Calu3 (cell line): ENCODE data around the gene EHF. TPM values are rescaled to one million over a fixed set of nuclear protein-coding genes. Genes with fewer than 3 reads are reported as not detected.
A peak's percentile ranks its signal among the peaks of the same experiment; 100 is the strongest.

Source experiments
- BruUV-seq: library from RNA; stranded (reverse); fragments of 400-500 nt; replicated peaks from 2 replicates; lab custom pipeline; 2021; lab: Mats Ljungman, UMichigan
- CTCF ChIA-PET: fragments of 300-600 bp; sonication (Branson Sonifier 250); formaldehyde crosslinking; loops from one replicate; lab custom pipeline; 2022; ENCODE audit warnings: antibody characterized with exemption; lab: Charles Lee
- DNase-seq: peaks from one replicate; pipeline ENCODE4 v3.0.0; 2022
- H3K27ac Mint-ChIP-seq: one replicate; pipeline ENCODE4 v1.8.0; 2022; ENCODE audit warnings: mixed read lengths; ENCODE audit not compliant: unreplicated experiment
- H3K27me3 Mint-ChIP-seq: one replicate; pipeline ENCODE4 v1.8.0; 2022; ENCODE audit warnings: mixed read lengths; ENCODE audit not compliant: unreplicated experiment
- H3K36me3 Mint-ChIP-seq: one replicate; pipeline ENCODE4 v1.8.0; 2022; ENCODE audit warnings: mild to moderate bottlenecking, moderate library complexity, mixed read lengths; ENCODE audit not compliant: insufficient read depth, unreplicated experiment
- H3K4me1 Mint-ChIP-seq: one replicate; pipeline ENCODE4 v1.8.0; 2022; ENCODE audit warnings: mild to moderate bottlenecking, low read depth, mixed read lengths; ENCODE audit not compliant: unreplicated experiment
- H3K4me3 Mint-ChIP-seq: one replicate; pipeline ENCODE4 v1.8.0; 2022; ENCODE audit warnings: mild to moderate bottlenecking, low read depth, moderate library complexity, mixed read lengths; ENCODE audit not compliant: unreplicated experiment
- H3K9me3 Mint-ChIP-seq: one replicate; pipeline ENCODE4 v1.8.0; 2022; ENCODE audit warnings: low read depth, mixed read lengths; ENCODE audit not compliant: unreplicated experiment
- CTCF ChIP-seq: fragments of 200-600 bp; IDR thresholded peaks from one replicate; pipeline ENCODE4 v1.8.0; 2022; ENCODE audit warnings: antibody characterized with exemption; ENCODE audit not compliant: unreplicated experiment
- intact Hi-C: fragments of 100-400 bp; cut with micrococcal nuclease; formaldehyde crosslinking; loops from one replicate; pipeline ENCODE4 v1.10.0; 2022; ENCODE audit not compliant: unreplicated experiment
- total RNA-seq: library from RNA; stranded (reverse); gene quantifications from 2 replicates; pipeline ENCODE4 v1.2.3, GENCODE V29; 2022

The EHF gene
- total RNA-seq, 1 experiment from 2014 or later, result 286 TPM

DNA sequence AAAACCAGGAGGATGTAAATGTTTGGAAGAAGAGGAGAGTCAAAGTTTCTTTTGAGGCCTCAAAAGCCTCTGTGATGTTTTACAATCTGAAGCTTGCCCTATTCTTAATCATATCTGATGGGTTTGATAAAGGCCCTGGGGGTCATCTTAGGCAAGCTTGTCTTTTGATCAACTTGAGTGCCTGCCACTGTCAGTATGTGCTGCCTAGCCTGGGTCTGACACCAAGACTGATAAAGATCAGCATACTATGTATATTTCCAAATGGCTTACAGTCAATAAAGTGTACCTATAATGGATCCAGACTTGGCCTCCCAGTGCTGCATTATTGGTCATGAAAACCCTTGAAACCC is 12.7 kb downstream of the EHF start:
- BruUV-seq, result no TSS peak
- H3K4me3 Mint-ChIP-seq, result peak overlapping the region; percentile 75
- no peak for DNase-seq
- intact Hi-C loops, result no loop called here
- no peaks in the 10 kb centered on the region for H3K9me3 Mint-ChIP-seq
- H3K36me3 Mint-ChIP-seq, result peaks cover 90% of the 10 kb centered on the region
- H3K4me1 Mint-ChIP-seq, result peaks cover 92% of the 10 kb centered on the region
- H3K27me3 Mint-ChIP-seq, result no peaks in the 10 kb centered on the region
- peak overlapping the region; percentile 98 for H3K27ac Mint-ChIP-seq
- TF ChIP-seq CTCF, result no peak
- CTCF ChIA-PET, result interaction anchor here (0.9 to 1.7 kb wide), 3 partner anchors 10 to 21 kb away, joined by 3 to 5 read pairs (median 4); partner anchors contain the start of gene EHF

DNA sequence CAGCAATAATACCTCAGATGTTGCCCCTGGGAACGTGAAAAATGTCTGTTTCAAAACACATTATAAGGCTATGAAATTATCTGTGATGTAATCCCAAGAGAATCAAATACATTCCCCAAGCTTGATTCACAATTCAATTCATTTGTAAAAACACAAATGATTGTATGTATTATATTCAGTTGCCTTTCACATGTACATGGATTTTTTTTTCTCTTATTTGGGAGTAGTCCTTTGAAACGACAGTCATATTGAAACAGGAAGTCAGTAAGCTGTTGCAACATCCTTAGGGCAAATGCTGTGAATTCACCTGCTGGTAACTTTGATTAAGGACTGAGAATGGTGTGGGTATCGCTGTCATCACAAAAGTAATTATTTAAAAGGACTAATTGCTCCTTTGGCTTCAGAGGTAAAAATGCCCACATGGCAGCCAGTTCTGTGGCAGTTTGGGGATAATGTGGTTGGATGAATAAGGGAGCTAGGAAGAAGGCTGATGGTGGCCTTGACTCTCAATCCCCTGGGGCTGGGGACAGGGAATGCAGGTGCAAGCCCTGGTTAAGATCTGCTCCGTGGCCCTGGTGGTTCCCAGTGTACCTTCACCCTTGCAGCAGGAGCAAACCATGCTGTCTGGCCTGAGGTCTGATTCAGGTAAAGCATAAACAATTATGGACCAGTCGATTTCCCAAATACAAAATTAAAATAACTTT is 13.2 kb downstream of the EHF start:
- peak; percentile 13 for TF ChIP-seq CTCF
- intact Hi-C loops, result no loop called here
- peaks cover 92% of the 10 kb centered on the region for H3K4me1 Mint-ChIP-seq
- peak overlapping the region; percentile 98 for H3K27ac Mint-ChIP-seq
- no peak for DNase-seq
- CTCF ChIA-PET, result interaction anchor here (0.9 to 1.7 kb wide), 3 partner anchors 10 to 20 kb away, joined by 3 to 5 read pairs (median 4); partner anchors contain the start of gene EHF
- H3K9me3 Mint-ChIP-seq, result no peaks in the 10 kb centered on the region
- peak overlapping the region; percentile 75 for H3K4me3 Mint-ChIP-seq
- no peaks in the 10 kb centered on the region for H3K27me3 Mint-ChIP-seq
- BruUV-seq, result no TSS peak
- H3K36me3 Mint-ChIP-seq, result peaks cover 89% of the 10 kb centered on the region

GRCh38 chr11:34634694-34635062 is 13.8 kb downstream of the EHF start:
- intact Hi-C loops, result no loop called here
- BruUV-seq, result no TSS peak
- H3K27me3 Mint-ChIP-seq, result no peaks in the 10 kb centered on the region
- peaks cover 89% of the 10 kb centered on the region for H3K36me3 Mint-ChIP-seq
- peak overlapping the region; percentile 75 for H3K4me3 Mint-ChIP-seq
- CTCF ChIA-PET, result interaction anchor here (0.9 to 1.7 kb wide), 3 partner anchors 9 to 20 kb away, joined by 3 to 5 read pairs (median 4); partner anchors contain the start of gene EHF
- peaks cover 92% of the 10 kb centered on the region for H3K4me1 Mint-ChIP-seq
- no peak for DNase-seq
- H3K9me3 Mint-ChIP-seq, result no peaks in the 10 kb centered on the region
- H3K27ac Mint-ChIP-seq, result peak overlapping the region; percentile 98
- no peak for TF ChIP-seq CTCF

DNA sequence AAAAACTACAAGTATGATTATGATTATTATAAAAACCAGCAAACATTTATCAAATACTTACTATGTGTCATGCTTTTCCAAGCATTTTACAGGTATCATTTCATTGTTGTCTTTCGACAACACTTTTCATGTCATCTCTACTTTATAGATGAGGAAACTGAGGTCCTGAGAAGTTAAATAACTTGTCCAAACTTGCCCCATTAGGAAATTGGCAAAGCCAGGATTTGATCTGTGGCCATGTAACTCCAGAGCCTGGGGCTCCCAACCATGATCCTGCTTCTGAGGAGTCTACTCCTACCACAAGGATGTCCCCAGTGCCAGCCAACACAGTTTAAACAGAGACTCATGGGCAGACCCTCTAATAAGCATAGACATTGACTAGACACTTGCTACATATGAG is 15.2 kb downstream of the EHF start:
- TF ChIP-seq CTCF, result no peak
- H3K9me3 Mint-ChIP-seq, result no peaks in the 10 kb centered on the region
- no TSS peak for BruUV-seq
- intact Hi-C loops, result no loop called here
- peaks cover 93% of the 10 kb centered on the region for H3K4me1 Mint-ChIP-seq
- CTCF ChIA-PET, result interaction anchor here (0.6 to 1.8 kb wide), 7 partner anchors 9 to 155 kb away, joined by 3 to 6 read pairs (median 4); no protein-coding TSS in a partner anchor
- no peak for DNase-seq
- no peaks in the 10 kb centered on the region for H3K27me3 Mint-ChIP-seq
- H3K36me3 Mint-ChIP-seq, result peaks cover 87% of the 10 kb centered on the region
- H3K27ac Mint-ChIP-seq, result peak overlapping the region; percentile 98
- H3K4me3 Mint-ChIP-seq, result peak overlapping the region; percentile 75
